GM23338 (cell line): ENCODE measurements around the gene TCEANC.

ENCODE experiments used
- CREB1 ChIP-seq: fragments of 250-450 bp; sonication (Bioruptor Pico); IDR thresholded peaks from 2 replicates; pipeline ENCODE4 v1.5.0; 2020; ENCODE audit warnings: low read depth, mild to moderate bottlenecking, moderate library complexity
- CTCF ChIP-seq, 2 experiments: fragments of 200-600 bp in 1 of 2; sonication (generic) in 1 of 2; conservative IDR thresholded peaks; 2 replicates each; pipeline versions ENCODE4 v1.5.1 to v1.6.1; 2016 to 2017; ENCODE audit warnings: antibody characterized with exemption in 2 of 2, low read depth in 2 of 2, mild to moderate bottlenecking in 2 of 2, moderate library complexity in 1 of 2
- EZH2 ChIP-seq: fragments of 200-600 bp; sonication (generic); IDR thresholded peaks from one replicate; pipeline ENCODE4 v1.8.0; 2017; ENCODE audit warnings: antibody characterized with exemption, mild to moderate bottlenecking, low read depth; ENCODE audit not compliant: unreplicated experiment
- EZH2phosphoT487 ChIP-seq: fragments of 200-600 bp; sonication (generic); IDR thresholded peaks from one replicate; pipeline ENCODE4 v1.8.1; 2018; ENCODE audit warnings: antibody characterized with exemption; ENCODE audit not compliant: unreplicated experiment
- JUNB ChIP-seq: IDR thresholded peaks from one replicate; pipeline ENCODE4 v1.6.1; 2016; ENCODE audit warnings: antibody characterized with exemption; ENCODE audit not compliant: unreplicated experiment
- POLR2AphosphoS5 ChIP-seq: IDR thresholded peaks from 2 replicates; pipeline ENCODE4 v1.6.1; 2016; ENCODE audit warnings: antibody characterized with exemption, low read depth
- REST ChIP-seq: IDR thresholded peaks from one replicate; pipeline ENCODE4 v1.6.1; 2018; ENCODE audit warnings: antibody characterized with exemption; ENCODE audit not compliant: unreplicated experiment
- ZNF114 ChIP-seq: fragments of 250-450 bp; sonication (Bioruptor Pico); IDR thresholded peaks from 2 replicates; pipeline ENCODE4 v1.5.0; 2020; ENCODE audit warnings: mild to moderate bottlenecking, moderate library complexity
- TF ChIP-seq, protein P1 (sequence below): IDR thresholded peaks from 2 replicates; pipeline ENCODE4 v1.6.1; 2016; ENCODE audit warnings: antibody characterized with exemption

DNA sequence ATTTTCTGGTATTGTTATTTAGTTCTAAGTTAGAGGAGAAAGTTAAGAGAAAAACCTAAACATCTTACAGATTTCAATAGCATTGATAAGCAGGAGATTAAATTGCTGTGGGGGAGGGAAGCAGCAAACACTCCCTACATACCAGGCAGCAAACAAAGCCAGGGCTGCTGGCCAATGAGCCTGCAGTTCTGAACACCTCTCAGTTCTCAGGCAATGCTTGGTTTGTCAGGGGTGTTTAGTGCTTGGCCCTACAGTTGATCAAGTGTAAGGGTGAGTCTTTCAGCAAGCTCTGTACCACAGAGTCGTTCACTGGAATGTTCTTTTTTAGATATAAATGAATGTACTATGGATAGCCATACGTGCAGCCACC is 45.0 kb upstream of the TCEANC start:
- TF ChIP-seq CTCF (conservative IDR thresholded peaks at IDR 0.05; ENCODE audit: low read depth in 2 of 2) (no peak), POLR2AphosphoS5 (no peak), EZH2phosphoT487 (no peak), REST (no peak), EZH2 (no peak), ZNF114 (CRISPR knock-in tag) (no peak), JUNB (no peak), CREB1 (CRISPR knock-in tag) (no peak)
- TF ChIP-seq, protein P1, sequence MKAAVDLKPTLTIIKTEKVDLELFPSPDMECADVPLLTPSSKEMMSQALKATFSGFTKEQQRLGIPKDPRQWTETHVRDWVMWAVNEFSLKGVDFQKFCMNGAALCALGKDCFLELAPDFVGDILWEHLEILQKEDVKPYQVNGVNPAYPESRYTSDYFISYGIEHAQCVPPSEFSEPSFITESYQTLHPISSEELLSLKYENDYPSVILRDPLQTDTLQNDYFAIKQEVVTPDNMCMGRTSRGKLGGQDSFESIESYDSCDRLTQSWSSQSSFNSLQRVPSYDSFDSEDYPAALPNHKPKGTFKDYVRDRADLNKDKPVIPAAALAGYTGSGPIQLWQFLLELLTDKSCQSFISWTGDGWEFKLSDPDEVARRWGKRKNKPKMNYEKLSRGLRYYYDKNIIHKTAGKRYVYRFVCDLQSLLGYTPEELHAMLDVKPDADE, result no peak
